Peyer's patch (tissue), 4 donors: Measurements from ENCODE around the gene NLGN1. TPM values are rescaled to one million over a fixed set of nuclear protein-coding genes. Genes with fewer than 3 reads are reported as not detected.

Source experiments
- DNase-seq, 3 donors: peaks; one replicate each; pipeline ENCODE4 v3.0.0-alpha.2; 2017 to 2019
- H3K27ac ChIP-seq, 4 donors: fragments of 200-600 bp; sonication (generic); one replicate each; pipeline ENCODE4 v1.5.1; 2016 to 2019
- H3K27me3 ChIP-seq, 2 donors: fragments of 200-600 bp; sonication (generic); one replicate each; pipeline ENCODE4 v1.5.1; 2019
- H3K36me3 ChIP-seq, 3 donors: fragments of 200-600 bp; sonication (generic); one replicate each; pipeline ENCODE4 v1.5.1; 2016 to 2019
- H3K4me1 ChIP-seq, 4 donors: fragments of 200-600 bp; sonication (generic); one replicate each; pipeline ENCODE4 v1.5.1; 2016 to 2019
- H3K4me3 ChIP-seq, 4 donors: fragments of 200-600 bp; sonication (generic); 1 replicate in 3 of 4; 2 replicates in 1 of 4; pipeline ENCODE4 v1.5.1; 2016 to 2019; ENCODE audit warnings: mild to moderate bottlenecking in 1 of 4
- H3K9me3 ChIP-seq, 4 donors: fragments of 200-600 bp; sonication (generic); one replicate each; pipeline ENCODE4 v1.5.1; 2016 to 2019; ENCODE audit warnings: mild to moderate bottlenecking in 1 of 4
- POLR2A ChIP-seq, 2 donors: fragments of 450-650 bp; IDR thresholded peaks; one replicate each; pipeline ENCODE4 v1.5.1; 2017; ENCODE audit warnings: antibody characterized with exemption in 2 of 2, mild to moderate bottlenecking in 2 of 2, moderate library complexity in 2 of 2
- total RNA-seq, 4 donors: library from RNA; depleted of rRNA; stranded (reverse); fragments of >200 nt; gene quantifications; one replicate each; pipeline ENCODE4 v1.1.0, GENCODE V29; 2016
- TF ChIP-seq, protein P1 (sequence below), 6 experiments: fragments of 450-650 bp in 4 of 6; fragments of 200-600 bp in 2 of 6; sonication (generic) in 1 of 6; IDR thresholded peaks; one replicate each; pipeline ENCODE4 v1.5.1; 2017 to 2019; ENCODE audit warnings: antibody characterized with exemption in 6 of 6, mild to moderate bottlenecking in 3 of 6, moderate library complexity in 1 of 6

Gene NLGN1
- total RNA-seq, 4 donors from 2014 or later = 0.18 to 3.3 (median 1.3) TPM

GRCh38 chr3:173467501-173467900 is 70.0 kb downstream of the NLGN1 start:
- Histone ChIP-seq H3K27me3 (no peaks in the 10 kb centered on the region), H3K4me1 (no peaks in the 10 kb centered on the region), H3K4me3 (no peak overlapping the region), H3K9me3 (no peaks in the 10 kb centered on the region), H3K27ac (no peak overlapping the region), H3K36me3 (no peaks in the 10 kb centered on the region)
- no peak for DNase-seq
- TF ChIP-seq POLR2A (IDR thresholded peaks at IDR 0.05) = no peak
- TF ChIP-seq, protein P1, sequence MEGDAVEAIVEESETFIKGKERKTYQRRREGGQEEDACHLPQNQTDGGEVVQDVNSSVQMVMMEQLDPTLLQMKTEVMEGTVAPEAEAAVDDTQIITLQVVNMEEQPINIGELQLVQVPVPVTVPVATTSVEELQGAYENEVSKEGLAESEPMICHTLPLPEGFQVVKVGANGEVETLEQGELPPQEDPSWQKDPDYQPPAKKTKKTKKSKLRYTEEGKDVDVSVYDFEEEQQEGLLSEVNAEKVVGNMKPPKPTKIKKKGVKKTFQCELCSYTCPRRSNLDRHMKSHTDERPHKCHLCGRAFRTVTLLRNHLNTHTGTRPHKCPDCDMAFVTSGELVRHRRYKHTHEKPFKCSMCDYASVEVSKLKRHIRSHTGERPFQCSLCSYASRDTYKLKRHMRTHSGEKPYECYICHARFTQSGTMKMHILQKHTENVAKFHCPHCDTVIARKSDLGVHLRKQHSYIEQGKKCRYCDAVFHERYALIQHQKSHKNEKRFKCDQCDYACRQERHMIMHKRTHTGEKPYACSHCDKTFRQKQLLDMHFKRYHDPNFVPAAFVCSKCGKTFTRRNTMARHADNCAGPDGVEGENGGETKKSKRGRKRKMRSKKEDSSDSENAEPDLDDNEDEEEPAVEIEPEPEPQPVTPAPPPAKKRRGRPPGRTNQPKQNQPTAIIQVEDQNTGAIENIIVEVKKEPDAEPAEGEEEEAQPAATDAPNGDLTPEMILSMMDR (IDR thresholded peaks at IDR 0.05) = no peak

GRCh38 chr3:173473237-173473636 is 75.7 kb downstream of the NLGN1 start:
- Histone ChIP-seq H3K4me3 (no peak overlapping the region), H3K9me3 (no peaks in the 10 kb centered on the region), H3K27me3 (no peaks in the 10 kb centered on the region), H3K27ac (no peak overlapping the region), H3K36me3 (no peaks in the 10 kb centered on the region), H3K4me1 (no peaks in the 10 kb centered on the region)
- DNase-seq = no peak
- TF ChIP-seq POLR2A (IDR thresholded peaks at IDR 0.05) = no peak
- TF ChIP-seq, protein P1 (IDR thresholded peaks at IDR 0.05) = no peak

DNA sequence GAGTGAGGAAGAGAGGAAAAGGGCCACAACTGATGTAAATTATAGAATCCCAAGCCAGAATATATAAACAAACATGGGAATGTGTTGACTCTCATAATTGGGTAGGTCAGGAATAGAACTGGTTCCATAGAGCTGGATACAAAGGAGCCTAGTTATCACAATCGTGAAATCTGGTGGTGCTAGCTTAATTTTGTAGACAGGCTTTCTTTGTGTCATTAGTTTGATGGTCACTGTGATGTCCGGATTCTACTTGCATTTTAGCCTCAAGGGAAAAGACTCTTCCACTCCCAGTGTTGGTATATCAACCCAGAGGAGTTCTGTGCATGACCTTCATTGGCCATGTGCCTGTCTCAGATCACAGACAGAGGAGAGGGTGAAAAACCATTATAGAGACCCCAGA is 81.8 kb downstream of the NLGN1 start:
- H3K9me3 ChIP-seq = no peaks in the 10 kb centered on the region
- H3K27me3 ChIP-seq = no peaks in the 10 kb centered on the region
- TF ChIP-seq, protein P1 (IDR thresholded peaks at IDR 0.05) = no peak
- TF ChIP-seq POLR2A (IDR thresholded peaks at IDR 0.05) = no peak
- H3K27ac ChIP-seq = no peak overlapping the region
- no peak overlapping the region for H3K4me3 ChIP-seq
- H3K36me3 ChIP-seq = no peaks in the 10 kb centered on the region
- no peak for DNase-seq
- no peaks in the 10 kb centered on the region for H3K4me1 ChIP-seq

DNA sequence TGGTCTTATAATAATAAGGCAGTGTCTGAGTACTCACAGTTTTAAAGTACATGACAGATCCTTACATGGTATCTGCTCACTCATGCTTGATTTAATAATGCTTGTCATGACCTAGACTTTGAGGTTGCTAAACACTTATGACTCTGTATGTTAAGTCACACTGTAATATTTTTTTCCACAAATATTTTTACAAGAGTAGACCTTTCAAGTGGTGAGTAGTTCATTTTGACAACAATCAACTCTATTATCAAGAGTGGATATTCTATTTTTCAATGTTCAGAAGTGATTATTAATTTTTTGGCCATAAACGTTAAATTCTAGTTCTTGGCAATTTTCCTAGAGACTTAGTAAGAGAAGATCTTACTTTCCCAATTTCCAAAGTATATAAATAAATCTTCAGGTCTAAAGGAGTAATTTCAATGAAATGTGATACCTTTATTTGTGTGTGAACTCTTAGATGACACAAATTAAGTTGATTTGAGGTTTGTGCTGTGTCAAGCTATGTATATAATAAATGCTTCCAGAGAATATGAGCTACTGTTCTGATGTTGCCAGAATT is 104.5 kb downstream of the NLGN1 start:
- Histone ChIP-seq H3K27me3 (no peaks in the 10 kb centered on the region), H3K4me1 (no peaks in the 10 kb centered on the region), H3K9me3 (no peaks in the 10 kb centered on the region), H3K4me3 (no peak overlapping the region), H3K27ac (no peak overlapping the region), H3K36me3 (no peaks in the 10 kb centered on the region)
- no peak for DNase-seq
- no peak for TF ChIP-seq POLR2A (IDR thresholded peaks at IDR 0.05)
- TF ChIP-seq, protein P1 (IDR thresholded peaks at IDR 0.05) = no peak

DNA sequence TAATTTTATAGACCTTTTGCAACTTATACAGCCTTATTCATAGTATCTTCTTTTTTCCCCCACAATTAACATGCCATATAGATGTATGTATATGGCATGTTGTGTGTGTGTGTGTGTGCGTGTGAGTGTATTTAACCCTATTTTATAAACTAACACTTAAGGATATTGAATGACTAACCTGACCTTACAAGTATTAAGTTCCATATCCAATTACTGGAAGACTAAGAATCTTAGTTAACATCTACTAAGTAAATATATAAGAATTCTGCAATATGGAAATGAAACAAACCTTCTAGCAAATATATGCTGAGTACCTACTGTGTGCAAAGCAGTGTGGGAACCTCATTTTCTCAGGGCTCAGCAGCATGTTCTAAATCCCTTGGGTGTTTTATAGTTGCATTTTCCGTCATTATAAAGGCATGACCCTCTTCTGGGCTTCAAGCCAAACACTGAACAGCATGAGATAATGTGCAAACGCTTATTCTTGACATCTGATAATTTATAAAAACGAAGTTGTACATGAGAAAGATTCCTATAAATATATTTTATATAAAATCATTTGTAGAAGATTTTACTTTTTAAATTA is 105.5 kb downstream of the NLGN1 start:
- H3K36me3 ChIP-seq = no peaks in the 10 kb centered on the region
- TF ChIP-seq, protein P1 (IDR thresholded peaks at IDR 0.05) = no peak
- no peak for TF ChIP-seq POLR2A (IDR thresholded peaks at IDR 0.05)

More for the DNA sequence above, 105.5 kb downstream of the NLGN1 start:
- no peaks in the 10 kb centered on the region for H3K27me3 ChIP-seq
- H3K27ac ChIP-seq = no peak overlapping the region
- no peak for DNase-seq
- no peaks in the 10 kb centered on the region for H3K4me1 ChIP-seq
- no peaks in the 10 kb centered on the region for H3K9me3 ChIP-seq
- H3K4me3 ChIP-seq = no peak overlapping the region
